ENCODE measurements around the gene APBB2. TPM values are rescaled to one million over a fixed set of nuclear protein-coding genes. Genes with fewer than 3 reads are reported as not detected.

Gene APBB2
- total and polyA plus RNA-seq, 10 of the 15 experiments (the other 5 are each of a cell fraction or from before 2014, with no cell fraction given): 2.7 to 24.6 (median 19.0) TPM

- TF ChIP-seq ZBTB40 (IDR thresholded peaks at IDR 0.05; ENCODE audit: borderline replicate concordance): no peak
- no peak for TF ChIP-seq NRF1 (conservative IDR thresholded peaks at IDR 0.05; ENCODE audit: low read depth, low read length)
- TF ChIP-seq WRNIP1 (IDR thresholded peaks at IDR 0.05; ENCODE audit: borderline replicate concordance, low read depth, low read length): no peak
- TF ChIP-seq YBX1 (IDR thresholded peaks at IDR 0.05): no peak
- TF ChIP-seq BCLAF1 (IDR thresholded peaks at IDR 0.05): no peak
- no peak for TF ChIP-seq RBBP5 (conservative IDR thresholded peaks at IDR 0.05)
- peak; percentile 53; the same call in 1 of the 2 replicates for TF ChIP-seq FOXM1 (IDR thresholded peaks at IDR 0.05; ENCODE audit: low read depth, low read length)
- no peak for TF ChIP-seq STAT1 (conservative IDR thresholded peaks at IDR 0.05)
- peak; percentile 89; the same call in 1 of the 2 replicates for TF ChIP-seq SMARCA5 (IDR thresholded peaks at IDR 0.05)
- TF ChIP-seq ZNF24 (IDR thresholded peaks at IDR 0.05): 0 out of 2 replicates have a peak, but pooled peaks have one; percentile 36
- no peak for TF ChIP-seq NR2C2 (IDR thresholded peaks at IDR 0.05; ENCODE audit: borderline replicate concordance, control insufficient read depth, insufficient read length, low read depth)
- TF ChIP-seq POU2F2 (IDR thresholded peaks at IDR 0.05; ENCODE audit: borderline replicate concordance, low read depth, low read length): 0 out of 3 replicates have a peak, but pooled peaks have one; percentile 48
- TF ChIP-seq, protein P1, sequence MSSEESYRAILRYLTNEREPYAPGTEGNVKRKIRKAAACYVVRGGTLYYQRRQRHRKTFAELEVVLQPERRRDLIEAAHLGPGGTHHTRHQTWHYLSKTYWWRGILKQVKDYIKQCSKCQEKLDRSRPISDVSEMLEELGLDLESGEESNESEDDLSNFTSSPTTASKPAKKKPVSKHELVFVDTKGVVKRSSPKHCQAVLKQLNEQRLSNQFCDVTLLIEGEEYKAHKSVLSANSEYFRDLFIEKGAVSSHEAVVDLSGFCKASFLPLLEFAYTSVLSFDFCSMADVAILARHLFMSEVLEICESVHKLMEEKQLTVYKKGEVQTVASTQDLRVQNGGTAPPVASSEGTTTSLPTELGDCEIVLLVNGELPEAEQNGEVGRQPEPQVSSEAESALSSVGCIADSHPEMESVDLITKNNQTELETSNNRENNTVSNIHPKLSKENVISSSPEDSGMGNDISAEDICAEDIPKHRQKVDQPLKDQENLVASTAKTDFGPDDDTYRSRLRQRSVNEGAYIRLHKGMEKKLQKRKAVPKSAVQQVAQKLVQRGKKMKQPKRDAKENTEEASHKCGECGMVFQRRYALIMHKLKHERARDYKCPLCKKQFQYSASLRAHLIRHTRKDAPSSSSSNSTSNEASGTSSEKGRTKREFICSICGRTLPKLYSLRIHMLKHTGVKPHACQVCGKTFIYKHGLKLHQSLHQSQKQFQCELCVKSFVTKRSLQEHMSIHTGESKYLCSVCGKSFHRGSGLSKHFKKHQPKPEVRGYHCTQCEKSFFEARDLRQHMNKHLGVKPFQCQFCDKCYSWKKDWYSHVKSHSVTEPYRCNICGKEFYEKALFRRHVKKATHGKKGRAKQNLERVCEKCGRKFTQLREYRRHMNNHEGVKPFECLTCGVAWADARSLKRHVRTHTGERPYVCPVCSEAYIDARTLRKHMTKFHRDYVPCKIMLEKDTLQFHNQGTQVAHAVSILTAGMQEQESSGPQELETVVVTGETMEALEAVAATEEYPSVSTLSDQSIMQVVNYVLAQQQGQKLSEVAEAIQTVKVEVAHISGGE (CRISPR knock-in tag; IDR thresholded peaks at IDR 0.05): no peak
- TF ChIP-seq SMC3 (IDR thresholded peaks at IDR 0.05; ENCODE audit: borderline replicate concordance, low read length): peak; percentile 84
- TF ChIP-seq ETV6 (conservative IDR thresholded peaks at IDR 0.05 in 1 of 2, IDR thresholded peaks at IDR 0.05 in 1 of 2; ENCODE audit: borderline replicate concordance in 1 of 2, low read depth in 1 of 2): no peak
These were observed 1.6 kb downstream of the APBB2 start (continued) for GRCh38 chr4:41212616-41213203.
